HPDE6-E6E7 (cell line): ENCODE results near the gene MS4A18.

Experiments used
- DNase-seq: peaks from one replicate; pipeline ENCODE4 v3.0.0; 2011; ENCODE audit warnings: missing footprints; ENCODE audit errors: extremely low spot score

The MS4A18 gene

DNA sequence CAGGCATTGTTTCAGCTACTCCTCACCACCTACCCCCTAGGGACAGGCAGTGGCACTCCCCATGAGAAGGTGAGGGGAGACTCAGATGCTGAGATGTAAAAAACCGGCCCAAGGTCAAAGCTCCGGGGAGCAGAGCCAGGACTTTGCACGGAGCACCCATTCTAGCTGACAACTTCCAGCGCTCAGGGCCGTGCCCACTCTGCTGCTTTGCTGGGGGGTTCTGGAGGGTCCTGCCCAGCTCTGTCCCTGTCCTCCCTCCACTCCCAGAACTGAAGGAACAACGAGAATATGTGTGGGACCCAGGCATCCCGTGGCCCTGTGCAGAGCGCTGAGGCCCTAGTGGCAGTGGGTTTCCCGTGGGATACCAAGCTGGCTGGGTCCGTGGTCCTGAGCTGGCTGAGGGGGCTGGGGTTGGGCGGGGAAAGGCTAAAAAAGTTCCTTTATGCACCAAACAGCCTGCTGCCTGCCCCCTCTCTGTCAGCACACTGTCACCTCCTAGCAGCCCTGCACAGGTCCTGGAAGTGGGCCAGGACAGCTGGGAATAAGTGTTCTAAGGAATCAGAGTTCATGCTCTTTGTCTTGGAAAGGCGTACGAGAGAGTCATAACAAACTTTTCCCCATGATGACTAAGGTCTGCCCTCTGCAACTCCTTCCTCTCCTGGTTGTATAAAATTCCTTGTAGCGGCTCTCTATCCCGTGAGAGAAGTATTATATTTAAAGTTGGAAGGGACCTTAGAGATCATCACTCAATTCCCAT is 62.5 kb downstream of the MS4A18 start:
- no peak for DNase-seq

GRCh38 chr11:60788401-60789125 is 64.0 kb downstream of the MS4A18 start:
- DNase-seq: no peak

DNA sequence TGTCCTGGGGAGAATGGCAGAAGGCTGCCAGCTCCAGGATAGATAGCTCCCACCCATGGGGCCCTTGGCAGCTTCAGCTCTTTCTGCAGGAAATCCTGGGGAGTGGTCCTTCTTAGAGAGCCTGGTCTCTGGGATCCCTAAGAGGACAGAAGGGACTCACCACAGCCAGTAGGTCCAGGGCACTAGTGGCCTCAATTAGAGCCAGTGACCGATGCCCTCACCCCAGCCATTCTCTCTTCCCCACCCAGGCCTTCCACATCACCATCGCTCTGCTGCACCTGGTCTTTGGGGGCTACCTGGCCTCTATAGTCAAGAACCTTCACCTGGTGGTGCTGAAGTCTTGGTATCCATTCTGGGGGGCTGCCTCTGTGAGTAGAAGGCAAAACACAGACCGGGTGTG is 66.2 kb downstream of the MS4A18 start:
- DNase-seq: no peak

GRCh38 chr11:60791153-60791933 is 66.8 kb downstream of the MS4A18 start:
- no peak for DNase-seq

DNA sequence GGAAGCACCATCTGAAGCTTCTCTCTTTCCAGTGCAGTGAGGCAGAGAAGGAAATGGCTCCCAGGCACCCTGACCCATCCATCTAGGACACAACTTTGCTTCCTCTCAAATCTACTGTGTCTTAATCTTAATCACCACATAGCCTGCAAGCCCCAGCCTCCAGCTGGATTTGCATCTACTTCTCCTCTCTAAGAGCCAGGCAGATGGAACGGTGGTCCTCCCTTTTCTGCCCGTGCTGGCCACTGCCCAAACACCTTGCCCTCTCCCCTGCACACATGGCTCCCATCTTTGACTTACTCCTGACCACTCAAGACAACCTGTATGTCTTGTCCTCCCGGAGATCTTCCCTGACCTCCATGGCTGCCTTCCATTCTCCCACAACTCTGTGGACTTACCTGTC is 68.0 kb downstream of the MS4A18 start:
- DNase-seq: no peak
